Natural killer cell (primary cell): Measurements from ENCODE around the gene TCF7L2. TPM values are rescaled to one million over a fixed set of nuclear protein-coding genes. Genes with fewer than 3 reads are reported as not detected.

Experiments
- ATAC-seq, 3 donors: fragments of 150-1000 bp in 2 of 3; fragments of 200-7000 bp in 1 of 3; cut with Tn5 transposase; 1 replicate in 1 of 3; 2 replicates in 2 of 3; pipeline ENCODE4 v1.10.0; 2021; ENCODE audit warnings: mild to moderate bottlenecking in 2 of 3, moderate library complexity in 2 of 3
- DNase-seq, 2 donors: peaks; one replicate each; pipeline versions ENCODE4 v3.0.0 to v3.0.0-alpha.2; 2013 to 2021; ENCODE audit warnings: mixed read lengths in 1 of 2
- H3K27ac ChIP-seq: one replicate; pipeline ENCODE4 v1.5.1; 2013; ENCODE audit warnings: mild to moderate bottlenecking, low read length
- H3K27me3 ChIP-seq: one replicate; pipeline ENCODE4 v1.6.1; 2013; ENCODE audit warnings: low read length; ENCODE audit not compliant: control insufficient read depth, insufficient read depth
- H3K36me3 ChIP-seq: one replicate; pipeline ENCODE4 v1.6.1; 2013; ENCODE audit warnings: low read length; ENCODE audit not compliant: control insufficient read depth, insufficient read depth
- H3K4me1 ChIP-seq: one replicate; pipeline ENCODE4 v1.6.1; 2013; ENCODE audit warnings: low read length; ENCODE audit not compliant: control insufficient read depth, insufficient read depth
- H3K4me3 ChIP-seq: one replicate; pipeline ENCODE4 v1.5.1; 2013; ENCODE audit warnings: low read length
- H3K9me3 ChIP-seq: one replicate; pipeline ENCODE4 v1.6.1; 2013; ENCODE audit warnings: low read length; ENCODE audit not compliant: control insufficient read depth, insufficient read depth
- H3K27ac Mint-ChIP-seq, 2 donors: one replicate each; pipeline ENCODE4 v1.8.0; 2022; ENCODE audit warnings: mild to moderate bottlenecking in 2 of 2, mixed read lengths in 2 of 2, moderate library complexity in 1 of 2
- H3K27me3 Mint-ChIP-seq, 2 donors: one replicate each; pipeline ENCODE4 v1.8.0; 2022; ENCODE audit warnings: low read depth in 2 of 2, mixed read lengths in 2 of 2
- H3K36me3 Mint-ChIP-seq: one replicate; pipeline ENCODE4 v1.8.0; 2022; ENCODE audit warnings: mixed read lengths
- H3K4me1 Mint-ChIP-seq, 2 donors: one replicate each; pipeline ENCODE4 v1.8.0; 2022; ENCODE audit warnings: mixed read lengths in 2 of 2
- H3K4me3 Mint-ChIP-seq: one replicate; pipeline ENCODE4 v1.8.0; 2022; ENCODE audit warnings: mild to moderate bottlenecking, moderate library complexity, mixed read lengths
- H3K9me3 Mint-ChIP-seq, 2 donors: one replicate each; pipeline ENCODE4 v1.8.0; 2022; ENCODE audit warnings: mixed read lengths in 2 of 2
- CTCF ChIP-seq: fragments of 200-600 bp; IDR thresholded peaks from one replicate; pipeline ENCODE4 v1.8.0; 2022; ENCODE audit warnings: antibody characterized with exemption
- WGBS: methylation state at CpG from one replicate; pipeline ENCODE4 v1.1.7; 2013; ENCODE audit warnings: missing lambda C conversion rate; ENCODE audit not compliant: insufficient coverage; 5-methylcytosine and 5-hydroxymethylcytosine counted together
- intact Hi-C: fragments of 100-400 bp; cut with micrococcal nuclease; formaldehyde crosslinking; loops from one replicate; pipeline ENCODE4 v1.14.2; 2022
- total RNA-seq, 4 donors: library from RNA; stranded (reverse); fragments of 120-200 nt in 1 of 4; gene quantifications; one replicate each; pipeline versions ENCODE4 v1.2.3 to v1.2.4, GENCODE V29; 2013 to 2022

TCF7L2 gene
- total RNA-seq, 3 donors from 2014 or later (not counting 1 experiment from before 2014, with no cell fraction given), result 10.4 to 32.7 (median 15.3) TPM

GRCh38 chr10:113135025-113135424 lies 185.0 kb downstream of the TCF7L2 start:
- ATAC-seq (no peak), DNase-seq (no peak)
- Mint-ChIP-seq H3K36me3 (no peaks in the 10 kb centered on the region), H3K4me3 (no peak overlapping the region), H3K4me1 (peaks cover 0 to 9% of the 10 kb centered on the region in 2 donors), H3K9me3 (no peaks in the 10 kb centered on the region), H3K27me3 (peaks cover 0 to 4% of the 10 kb centered on the region in 2 donors), H3K27ac (no peak overlapping the region)
- H3K4me1 ChIP-seq, result no peaks in the 10 kb centered on the region
- intact Hi-C loops, result no loop called here
- 93% methylated on average over 5 of the region's 9 CpGs for WGBS
- no peaks in the 10 kb centered on the region for H3K27me3 ChIP-seq
- no peak for TF ChIP-seq CTCF
- no peaks in the 10 kb centered on the region for H3K9me3 ChIP-seq
- no peak overlapping the region for H3K4me3 ChIP-seq
- H3K27ac ChIP-seq, result no peak overlapping the region
- H3K36me3 ChIP-seq, result no peaks in the 10 kb centered on the region

GRCh38 chr10:113137941-113138685 lies 188.1 kb downstream of the TCF7L2 start:
- H3K4me3 Mint-ChIP-seq, result no peak overlapping the region
- Histone ChIP-seq H3K4me3 (no peak overlapping the region), H3K27me3 (no peaks in the 10 kb centered on the region), H3K36me3 (no peaks in the 10 kb centered on the region), H3K4me1 (no peaks in the 10 kb centered on the region), H3K27ac (no peak overlapping the region), H3K9me3 (no peaks in the 10 kb centered on the region)
- peaks cover 0 to 9% of the 10 kb centered on the region in 2 donors for H3K4me1 Mint-ChIP-seq
- H3K27ac Mint-ChIP-seq, result no peak overlapping the region
- DNase-seq (no peak), ATAC-seq (no peak)
- WGBS, result no CpG with 5 or more reads among the region's 3 CpGs
- intact Hi-C loops, result no loop called here
- no peak for TF ChIP-seq CTCF
- no peaks in the 10 kb centered on the region for H3K36me3 Mint-ChIP-seq
- H3K9me3 Mint-ChIP-seq, result no peaks in the 10 kb centered on the region
- no peaks in the 10 kb centered on the region for H3K27me3 Mint-ChIP-seq

GRCh38 chr10:113138937-113139585 lies 189.0 kb downstream of the TCF7L2 start:
- H3K9me3 Mint-ChIP-seq, result no peaks in the 10 kb centered on the region
- TF ChIP-seq CTCF, result no peak
- no peak for DNase-seq
- WGBS, result 88% methylated on average over 4 of the region's 4 CpGs
- Histone ChIP-seq H3K27ac (no peak overlapping the region), H3K36me3 (no peaks in the 10 kb centered on the region), H3K9me3 (no peaks in the 10 kb centered on the region), H3K27me3 (no peaks in the 10 kb centered on the region), H3K4me1 (no peaks in the 10 kb centered on the region), H3K4me3 (no peak overlapping the region)
- ATAC-seq, result no peak
- H3K4me1 Mint-ChIP-seq, result peaks cover 0 to 9% of the 10 kb centered on the region in 2 donors
- intact Hi-C loops, result no loop called here
- H3K4me3 Mint-ChIP-seq, result no peak overlapping the region
- H3K36me3 Mint-ChIP-seq, result no peaks in the 10 kb centered on the region
- no peaks in the 10 kb centered on the region for H3K27me3 Mint-ChIP-seq
- H3K27ac Mint-ChIP-seq, result no peak overlapping the region
